ENCODE results near the gene TIAL1. TPM values are rescaled to one million over a fixed set of nuclear protein-coding genes. Genes with fewer than 3 reads are reported as not detected.

Gene TIAL1
- total RNA-seq, 1 donor, result 60.1 TPM

DNA sequence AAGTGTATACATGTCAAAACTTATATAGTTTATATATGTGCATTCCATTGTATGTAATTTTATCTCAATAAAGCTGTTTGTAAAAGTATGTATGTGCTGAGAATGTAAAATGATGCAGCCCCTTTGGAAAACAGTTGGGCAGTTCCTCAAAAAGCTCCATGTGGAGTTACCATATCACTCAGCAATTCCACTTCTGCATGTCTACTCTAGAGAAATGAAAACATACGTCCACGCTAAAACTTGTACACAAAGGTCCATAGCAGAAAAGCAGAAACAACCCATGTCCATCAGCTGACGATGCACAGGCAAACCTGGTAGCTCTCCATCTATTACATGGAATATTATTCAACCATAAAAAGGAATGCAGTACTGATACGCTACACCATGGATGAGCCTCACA is 45.9 kb downstream of the TIAL1 start:
- no peak overlapping the region for H3K4me3 ChIP-seq (ENCODE audit: low read depth, low read length)
- TF ChIP-seq CTCF (IDR thresholded peaks at IDR 0.05; ENCODE audit: insufficient read depth, low read length), result no peak
- DNase-seq (ENCODE audit: low read depth), result no peak

GRCh38 chr10:119549247-119549999 is 47.3 kb downstream of the TIAL1 start:
- no peak for TF ChIP-seq CTCF (IDR thresholded peaks at IDR 0.05; ENCODE audit: insufficient read depth, low read length)
- no peak for DNase-seq (ENCODE audit: low read depth)
- H3K4me3 ChIP-seq (ENCODE audit: low read depth, low read length), result no peak overlapping the region

- no peak for TF ChIP-seq CTCF (IDR thresholded peaks at IDR 0.05; ENCODE audit: insufficient read depth, low read length)
- no peak for DNase-seq (ENCODE audit: low read depth)
- H3K4me3 ChIP-seq (ENCODE audit: low read depth, low read length), result no peak overlapping the region
These were observed 50.8 kb downstream of the TIAL1 start for GRCh38 chr10:119546009-119546408.

DNA sequence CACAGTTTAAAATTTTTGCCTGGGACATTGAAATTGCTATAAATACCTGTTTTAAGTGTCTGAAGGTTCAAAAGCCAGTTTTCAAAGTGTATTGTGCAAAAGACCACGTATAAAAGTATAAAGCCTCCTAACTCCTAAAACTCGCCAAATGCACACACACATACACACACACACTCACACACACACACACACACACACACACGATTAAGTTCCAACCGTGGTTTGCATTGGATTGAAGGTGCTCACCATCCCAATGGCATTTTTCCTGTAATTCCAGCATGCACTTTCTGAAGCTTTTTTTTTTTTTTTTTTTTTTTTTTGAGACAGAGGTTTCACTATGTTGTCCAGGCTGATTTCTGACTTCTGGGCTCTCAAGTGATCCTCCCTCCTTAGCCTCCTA is 51.5 kb downstream of the TIAL1 start:
- H3K4me3 ChIP-seq (ENCODE audit: low read depth, low read length), result no peak overlapping the region
- no peak for DNase-seq (ENCODE audit: low read depth)
- TF ChIP-seq CTCF (IDR thresholded peaks at IDR 0.05; ENCODE audit: insufficient read depth, low read length), result no peak

DNA sequence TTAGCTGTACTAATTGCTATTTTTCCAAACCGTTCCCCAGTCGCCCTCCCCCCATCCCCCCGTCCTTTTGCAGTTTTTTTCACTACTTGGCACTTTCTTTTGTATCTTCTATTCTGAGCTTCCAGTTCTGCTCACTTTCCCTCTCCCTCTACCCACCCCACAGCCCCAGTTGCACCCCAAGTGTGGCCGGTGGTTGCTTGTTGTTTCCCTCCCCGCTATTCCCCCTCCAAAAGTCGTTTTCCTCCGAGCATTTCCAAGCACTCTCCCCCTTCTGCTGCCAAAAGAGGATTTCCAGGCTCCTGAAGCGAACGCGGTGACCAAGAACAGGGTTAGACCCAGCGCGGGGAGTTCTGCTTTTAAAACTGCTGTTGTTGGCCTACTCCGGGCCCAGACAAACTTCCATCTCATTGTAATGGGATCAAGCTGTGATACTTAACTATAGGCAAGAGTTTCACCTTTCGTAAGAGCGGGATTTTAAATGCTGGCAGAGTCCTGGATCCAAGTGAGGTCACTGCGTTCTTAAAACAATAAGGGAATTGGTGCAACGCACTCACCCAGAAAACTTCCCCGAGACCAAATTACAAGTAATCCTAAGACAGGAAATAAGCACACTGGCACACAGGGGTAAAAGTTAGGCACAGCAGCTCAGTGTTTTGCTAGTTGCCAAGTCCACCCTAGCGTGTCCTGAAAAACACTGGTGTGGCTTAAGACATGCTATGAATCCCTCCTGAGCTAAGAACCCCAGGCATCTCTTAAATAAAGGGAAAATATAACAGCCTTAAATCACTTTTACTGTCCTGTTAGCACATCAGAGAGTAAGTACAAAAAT is 52.7 kb downstream of the TIAL1 start:
- DNase-seq (ENCODE audit: low read depth), result peak; percentile 85
- peak overlapping the region; percentile 10 for H3K4me3 ChIP-seq (ENCODE audit: low read depth, low read length)
- no peak for TF ChIP-seq CTCF (IDR thresholded peaks at IDR 0.05; ENCODE audit: insufficient read depth, low read length)

DNA sequence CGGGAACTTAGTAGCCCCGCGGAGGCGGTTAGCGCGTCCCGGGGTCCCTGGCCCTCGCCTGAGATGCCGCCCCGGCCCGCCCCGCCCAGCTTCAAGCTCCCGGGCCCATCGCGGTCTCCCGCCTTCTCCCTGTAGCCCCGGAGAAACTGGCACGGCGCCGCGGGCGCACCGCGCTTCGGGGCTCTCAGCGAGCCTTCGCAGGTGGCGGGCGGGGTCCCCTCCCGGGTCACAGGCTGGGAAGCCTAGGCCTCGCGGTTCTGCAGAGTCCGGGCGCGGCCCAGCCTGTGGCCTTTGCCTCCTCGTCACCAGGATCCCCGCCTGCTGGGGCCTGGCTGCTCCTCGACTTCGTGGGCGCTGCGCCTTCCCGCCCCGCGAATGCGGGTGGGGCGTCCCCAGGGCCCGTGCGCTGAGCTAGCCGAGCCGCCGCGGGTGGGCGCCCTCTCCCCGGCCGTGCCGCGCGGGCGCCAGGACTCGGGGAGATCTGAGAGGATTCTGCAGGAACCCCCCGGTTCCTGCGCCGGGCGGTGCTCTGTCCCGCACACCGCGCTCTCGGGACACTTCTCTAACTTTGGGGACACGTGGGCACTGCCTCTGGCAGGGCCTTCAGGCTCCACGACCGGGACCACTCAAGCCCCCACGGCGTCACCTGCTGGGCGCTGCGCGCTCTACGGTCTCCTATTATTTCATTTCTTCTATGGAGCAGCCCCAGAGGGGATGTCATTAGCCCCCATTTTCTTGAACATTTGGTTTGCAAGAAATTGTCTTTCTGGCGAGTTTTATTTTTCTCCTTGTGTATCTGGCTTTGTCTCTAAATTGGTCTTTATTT is 53.6 kb downstream of the TIAL1 start:
- TF ChIP-seq CTCF (IDR thresholded peaks at IDR 0.05; ENCODE audit: insufficient read depth, low read length), result peak; percentile 51
- DNase-seq (ENCODE audit: low read depth), result peak; percentile 44
- peak overlapping the region; percentile 80 for H3K4me3 ChIP-seq (ENCODE audit: low read depth, low read length)
